GM12878 (cell line): Measurements from ENCODE around the gene TBXA2R. TPM values are rescaled to one million over a fixed set of nuclear protein-coding genes. Genes with fewer than 3 reads are reported as not detected.
A peak's percentile ranks its signal among the peaks of the same experiment; 100 is the strongest.

Experiments used
- ATF3 ChIP-seq: IDR thresholded peaks from 2 replicates; pipeline ENCODE4 v1.6.1; 2011; ENCODE audit warnings: low read depth, mild to moderate bottlenecking, low read length, moderate library complexity, borderline replicate concordance; ENCODE audit errors: extremely low read depth
- CEBPZ ChIP-seq: fragments of 150-350 bp; IDR thresholded peaks from 2 replicates; pipeline ENCODE4 v1.6.1; 2016; ENCODE audit warnings: low read depth, low read length
- EGR1 ChIP-seq, 2 experiments: IDR thresholded peaks; 1 replicate in 1 of 2; 2 replicates in 1 of 2; pipeline ENCODE4 v1.6.1; 2011 to 2012; ENCODE audit warnings: low read depth in 2 of 2, low read length in 2 of 2, borderline replicate concordance in 1 of 2, mild to moderate bottlenecking in 1 of 2, moderate library complexity in 1 of 2
- ESRRA ChIP-seq: IDR thresholded peaks from 2 replicates; pipeline ENCODE4 v1.6.1; 2012; ENCODE audit warnings: mild to moderate bottlenecking, low read length, improper control_type of control experiment
- IRF3 ChIP-seq: fragments of 450-650 bp; IDR thresholded peaks from 2 replicates; pipeline ENCODE4 v1.6.1; 2014; ENCODE audit warnings: mild to moderate bottlenecking
- IRF4 ChIP-seq: IDR thresholded peaks from 2 replicates; pipeline ENCODE4 v1.6.1; 2011; ENCODE audit warnings: low read depth, low read length
- NR2C2 ChIP-seq: IDR thresholded peaks from 2 replicates; pipeline ENCODE4 v1.6.1; 2011; ENCODE audit warnings: borderline replicate concordance, low read depth; ENCODE audit not compliant: control insufficient read depth, insufficient read length
- RBBP5 ChIP-seq: fragments of 200-600 bp; sonication (generic); conservative IDR thresholded peaks from 2 replicates; pipeline ENCODE4 v1.6.1; 2016
- RELA ChIP-seq: fragments of 450-650 bp; IDR thresholded peaks from 2 replicates; pipeline ENCODE4 v1.8.0; 2014; ENCODE audit warnings: borderline replicate concordance; ENCODE audit not compliant: partially characterized antibody
- REST ChIP-seq: IDR thresholded peaks from 2 replicates; pipeline ENCODE4 v1.6.1; 2012; ENCODE audit warnings: mild to moderate bottlenecking, low read depth, low read length
- SREBF2 ChIP-seq: IDR thresholded peaks from 2 replicates; pipeline ENCODE4 v1.6.1; 2012; ENCODE audit warnings: mild to moderate bottlenecking, low read length
- SRF ChIP-seq, 2 experiments: IDR thresholded peaks; 2 replicates each; pipeline ENCODE4 v1.6.1; 2011; ENCODE audit warnings: low read depth in 2 of 2, low read length in 2 of 2, mild to moderate bottlenecking in 1 of 2, moderate library complexity in 1 of 2
- TBL1XR1 ChIP-seq: IDR thresholded peaks from 2 replicates; pipeline ENCODE4 v1.6.1; 2012; ENCODE audit warnings: low read depth, low read length, improper control_type of control experiment
- TCF3 ChIP-seq: IDR thresholded peaks from 2 replicates; pipeline ENCODE4 v1.6.1; 2012; ENCODE audit warnings: low read depth, mild to moderate bottlenecking, low read length, borderline replicate concordance; ENCODE audit not compliant: insufficient read depth
- YY1 ChIP-seq: IDR thresholded peaks from 2 replicates; pipeline ENCODE4 v1.6.1; 2011; ENCODE audit warnings: low read depth, mild to moderate bottlenecking, low read length
- ZBTB33 ChIP-seq: fragments of 450-650 bp; IDR thresholded peaks from 2 replicates; pipeline ENCODE4 v1.6.1; 2017; ENCODE audit warnings: mild to moderate bottlenecking
- ZNF207 ChIP-seq: fragments of 450-650 bp; IDR thresholded peaks from 2 replicates; pipeline ENCODE4 v1.6.1; 2014; ENCODE audit warnings: antibody characterized with exemption, mild to moderate bottlenecking, borderline replicate concordance
- ZNF274 ChIP-seq: IDR thresholded peaks from one replicate; pipeline ENCODE4 v1.8.0; 2011; ENCODE audit not compliant: insufficient read length, insufficient read depth
- ZNF622 ChIP-seq: fragments of 450-650 bp; IDR thresholded peaks from 2 replicates; pipeline ENCODE4 v1.6.1; 2017; ENCODE audit warnings: mild to moderate bottlenecking, inconsistent platforms
- polyA plus RNA-seq, 11 experiments: library from polyadenylated mRNA; depleted of rRNA in 4 of 11; unstranded in 6 of 11; stranded (reverse) in 5 of 11; fragments of >200 nt; fragmentation: Nextera tagmentation in 4 of 11; fragmentation: Illumina TruSeq in 1 of 11; extraction: Ambion mirVana in 4 of 11; extraction: Trizol in 1 of 11; gene quantifications; 1 replicate in 1 of 11; 2 replicates in 10 of 11; pipeline versions ENCODE4 v1.2.1 to v1.2.3, GENCODE V29; 2011 to 2016; ENCODE audit warnings: inconsistent platforms in 2 of 11, missing spikeins in 2 of 11, low read depth in 1 of 11
- total RNA-seq, 4 experiments: library from RNA; depleted of rRNA in 3 of 4; stranded (reverse); fragments of >200 nt in 3 of 4; fragmentation: Illumina TruSeq in 1 of 4; extraction: Trizol in 1 of 4; gene quantifications; 2 replicates each; pipeline versions ENCODE4 v1.2.1 to v1.2.3, GENCODE V29; 2013 to 2021

TBXA2R gene
- total and polyA plus RNA-seq, 10 of the 15 experiments (the other 5 are each of a cell fraction or from before 2014, with no cell fraction given), result 0.03 TPM; not detected in 8

- peak; percentile 67; the same call in 1 of the 2 replicates for TF ChIP-seq ATF3
- TF ChIP-seq NR2C2, result no peak
- TF ChIP-seq ZNF274, result no peak
- no peak for TF ChIP-seq REST
- TF ChIP-seq ZBTB33, result peak; percentile 97
- peak; percentile 80 for TF ChIP-seq YY1
- TF ChIP-seq SRF (IDR thresholded peaks at IDR 0.05; ENCODE audit: low read depth in 2 of 2, low read length in 2 of 2), result peak in 1 of 2 experiments; percentile 82; a peak in 1 of 4 replicates
- TF ChIP-seq ZNF622, result no peak
- no peak for TF ChIP-seq TBL1XR1
- TF ChIP-seq CEBPZ, result no peak
- TF ChIP-seq IRF3, result peak; percentile 9
- peak; percentile 68 for TF ChIP-seq RELA
- 0 out of 2 replicates have a peak, but pooled peaks have one; percentile 21 for TF ChIP-seq ESRRA
- no peak for TF ChIP-seq RBBP5
- no peak for TF ChIP-seq IRF4
- TF ChIP-seq EGR1 (IDR thresholded peaks at IDR 0.05; ENCODE audit: borderline replicate concordance in 1 of 2, low read depth in 2 of 2, low read length in 2 of 2), result peak; percentile 20 to 62
- TF ChIP-seq ZNF207, result peak; percentile 99; the same call in 1 of the 2 replicates
- no peak for TF ChIP-seq SREBF2
- TF ChIP-seq TCF3, result peak; percentile 78
Observed at GRCh38 chr19:3626473-3627350, 20.0 kb upstream of the TBXA2R start, which contains the start of gene CACTIN (continued).
